Cardiac fibroblast (primary cell): Measurements from ENCODE around the gene MED23.
A peak's percentile ranks its signal among the peaks of the same experiment; 100 is the strongest.

Experiments
- DNase-seq, 2 donors: peaks; one replicate each; pipeline versions ENCODE4 v3.0.0 to v3.0.0-alpha.2; 2010; ENCODE audit warnings: low read depth in 2 of 2
- H3K4me3 ChIP-seq, 2 donors: replicated peaks in 1 of 2; 1 replicate in 1 of 2; 2 replicates in 1 of 2; pipeline ENCODE4 v1.5.1; 2011; ENCODE audit warnings: low read depth in 2 of 2, low read length in 2 of 2, mild to moderate bottlenecking in 2 of 2, moderate library complexity in 1 of 2
- TF ChIP-seq, protein P1 (sequence below): IDR thresholded peaks from one replicate; pipeline ENCODE4 v1.5.1; 2011; ENCODE audit warnings: low read depth, mild to moderate bottlenecking, low read length, inconsistent platforms

The MED23 gene, protein sequence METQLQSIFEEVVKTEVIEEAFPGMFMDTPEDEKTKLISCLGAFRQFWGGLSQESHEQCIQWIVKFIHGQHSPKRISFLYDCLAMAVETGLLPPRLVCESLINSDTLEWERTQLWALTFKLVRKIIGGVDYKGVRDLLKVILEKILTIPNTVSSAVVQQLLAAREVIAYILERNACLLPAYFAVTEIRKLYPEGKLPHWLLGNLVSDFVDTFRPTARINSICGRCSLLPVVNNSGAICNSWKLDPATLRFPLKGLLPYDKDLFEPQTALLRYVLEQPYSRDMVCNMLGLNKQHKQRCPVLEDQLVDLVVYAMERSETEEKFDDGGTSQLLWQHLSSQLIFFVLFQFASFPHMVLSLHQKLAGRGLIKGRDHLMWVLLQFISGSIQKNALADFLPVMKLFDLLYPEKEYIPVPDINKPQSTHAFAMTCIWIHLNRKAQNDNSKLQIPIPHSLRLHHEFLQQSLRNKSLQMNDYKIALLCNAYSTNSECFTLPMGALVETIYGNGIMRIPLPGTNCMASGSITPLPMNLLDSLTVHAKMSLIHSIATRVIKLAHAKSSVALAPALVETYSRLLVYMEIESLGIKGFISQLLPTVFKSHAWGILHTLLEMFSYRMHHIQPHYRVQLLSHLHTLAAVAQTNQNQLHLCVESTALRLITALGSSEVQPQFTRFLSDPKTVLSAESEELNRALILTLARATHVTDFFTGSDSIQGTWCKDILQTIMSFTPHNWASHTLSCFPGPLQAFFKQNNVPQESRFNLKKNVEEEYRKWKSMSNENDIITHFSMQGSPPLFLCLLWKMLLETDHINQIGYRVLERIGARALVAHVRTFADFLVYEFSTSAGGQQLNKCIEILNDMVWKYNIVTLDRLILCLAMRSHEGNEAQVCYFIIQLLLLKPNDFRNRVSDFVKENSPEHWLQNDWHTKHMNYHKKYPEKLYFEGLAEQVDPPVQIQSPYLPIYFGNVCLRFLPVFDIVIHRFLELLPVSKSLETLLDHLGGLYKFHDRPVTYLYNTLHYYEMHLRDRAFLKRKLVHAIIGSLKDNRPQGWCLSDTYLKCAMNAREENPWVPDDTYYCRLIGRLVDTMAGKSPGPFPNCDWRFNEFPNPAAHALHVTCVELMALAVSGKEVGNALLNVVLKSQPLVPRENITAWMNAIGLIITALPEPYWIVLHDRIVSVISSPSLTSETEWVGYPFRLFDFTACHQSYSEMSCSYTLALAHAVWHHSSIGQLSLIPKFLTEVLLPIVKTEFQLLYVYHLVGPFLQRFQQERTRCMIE (N-terminal part only)

DNA sequence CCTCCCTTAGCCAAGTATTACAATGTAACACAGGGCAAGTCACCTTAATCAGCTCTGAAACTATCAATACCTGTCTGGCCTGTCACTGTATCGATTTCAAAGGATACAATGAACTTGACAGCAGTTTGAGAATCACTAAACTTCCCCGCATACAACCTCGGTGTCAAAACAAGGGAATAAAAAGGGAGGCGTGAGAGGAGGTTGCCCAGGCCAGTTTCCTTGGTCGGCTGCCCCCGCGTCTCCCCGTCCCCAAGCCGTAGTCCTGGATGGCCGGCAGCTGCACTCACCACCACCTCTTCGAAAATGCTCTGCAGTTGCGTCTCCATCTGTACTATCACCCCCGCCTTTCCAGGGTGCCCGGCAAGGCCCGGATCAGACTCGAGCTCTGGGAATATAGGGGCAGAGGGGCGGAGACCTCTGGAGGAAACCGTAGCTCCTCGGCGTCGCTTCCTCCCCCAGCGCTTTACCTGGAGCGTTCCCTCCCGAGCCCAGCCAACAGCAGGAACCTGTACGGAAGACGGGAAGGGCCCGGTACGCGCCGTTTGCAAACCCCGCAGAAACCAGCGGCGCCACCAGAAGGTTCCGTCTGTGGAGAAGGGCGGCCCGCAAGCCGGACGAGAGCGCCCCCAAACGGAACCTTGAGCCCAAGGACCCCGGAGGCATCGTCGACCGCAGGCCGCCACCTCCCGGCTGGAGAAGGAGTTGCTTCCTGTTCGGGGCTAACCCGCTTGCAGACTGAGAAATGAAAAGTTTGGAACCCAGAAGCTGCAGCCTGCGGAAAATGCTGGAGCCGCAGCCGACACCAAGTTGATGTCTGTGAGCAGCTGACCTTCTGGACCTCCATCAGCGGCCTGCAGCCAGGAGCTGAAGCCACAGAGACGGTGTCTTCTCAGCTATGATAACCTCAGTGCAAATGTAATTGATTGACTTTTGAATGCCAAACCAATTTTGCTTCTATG, at the start of gene MED23:
Gene MED23 (minus strand): TSS at position 519 of the 959 bp plus-strand sequence. CDS start 193 bp downstream, at position 326.
- H3K4me3 ChIP-seq, result peak within 1 kb of the TSS; percentile 78 to 87
- DNase-seq, result peak; percentile 96 to 97
- TF ChIP-seq, protein P1, sequence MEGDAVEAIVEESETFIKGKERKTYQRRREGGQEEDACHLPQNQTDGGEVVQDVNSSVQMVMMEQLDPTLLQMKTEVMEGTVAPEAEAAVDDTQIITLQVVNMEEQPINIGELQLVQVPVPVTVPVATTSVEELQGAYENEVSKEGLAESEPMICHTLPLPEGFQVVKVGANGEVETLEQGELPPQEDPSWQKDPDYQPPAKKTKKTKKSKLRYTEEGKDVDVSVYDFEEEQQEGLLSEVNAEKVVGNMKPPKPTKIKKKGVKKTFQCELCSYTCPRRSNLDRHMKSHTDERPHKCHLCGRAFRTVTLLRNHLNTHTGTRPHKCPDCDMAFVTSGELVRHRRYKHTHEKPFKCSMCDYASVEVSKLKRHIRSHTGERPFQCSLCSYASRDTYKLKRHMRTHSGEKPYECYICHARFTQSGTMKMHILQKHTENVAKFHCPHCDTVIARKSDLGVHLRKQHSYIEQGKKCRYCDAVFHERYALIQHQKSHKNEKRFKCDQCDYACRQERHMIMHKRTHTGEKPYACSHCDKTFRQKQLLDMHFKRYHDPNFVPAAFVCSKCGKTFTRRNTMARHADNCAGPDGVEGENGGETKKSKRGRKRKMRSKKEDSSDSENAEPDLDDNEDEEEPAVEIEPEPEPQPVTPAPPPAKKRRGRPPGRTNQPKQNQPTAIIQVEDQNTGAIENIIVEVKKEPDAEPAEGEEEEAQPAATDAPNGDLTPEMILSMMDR, result peak; percentile 99

DNA sequence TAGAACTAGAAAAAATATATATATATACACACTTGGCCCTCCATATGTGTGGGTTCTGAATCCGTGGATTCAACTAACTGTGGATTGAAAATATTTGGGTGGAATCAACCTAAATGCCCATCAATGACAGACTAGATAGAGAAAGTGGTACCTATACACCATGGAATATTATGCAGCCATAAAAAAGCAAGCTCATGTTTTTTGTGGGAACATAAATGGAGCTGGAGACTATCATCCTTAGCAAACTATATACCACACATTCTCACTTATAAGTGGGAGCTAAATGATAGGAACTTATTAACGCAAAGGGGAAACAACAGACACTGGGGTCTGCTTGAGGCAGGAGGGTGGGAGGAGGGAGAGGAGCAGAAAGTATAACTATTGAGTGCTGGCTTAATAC, 45.1 kb upstream of the MED23 start:
- DNase-seq, result no peak
- TF ChIP-seq, protein P1, result no peak
- H3K4me3 ChIP-seq, result no peak overlapping the region

- no peak overlapping the region for H3K4me3 ChIP-seq
These were observed 41.8 kb upstream of the MED23 start for GRCh38 chr6:131669891-131670290.

DNA sequence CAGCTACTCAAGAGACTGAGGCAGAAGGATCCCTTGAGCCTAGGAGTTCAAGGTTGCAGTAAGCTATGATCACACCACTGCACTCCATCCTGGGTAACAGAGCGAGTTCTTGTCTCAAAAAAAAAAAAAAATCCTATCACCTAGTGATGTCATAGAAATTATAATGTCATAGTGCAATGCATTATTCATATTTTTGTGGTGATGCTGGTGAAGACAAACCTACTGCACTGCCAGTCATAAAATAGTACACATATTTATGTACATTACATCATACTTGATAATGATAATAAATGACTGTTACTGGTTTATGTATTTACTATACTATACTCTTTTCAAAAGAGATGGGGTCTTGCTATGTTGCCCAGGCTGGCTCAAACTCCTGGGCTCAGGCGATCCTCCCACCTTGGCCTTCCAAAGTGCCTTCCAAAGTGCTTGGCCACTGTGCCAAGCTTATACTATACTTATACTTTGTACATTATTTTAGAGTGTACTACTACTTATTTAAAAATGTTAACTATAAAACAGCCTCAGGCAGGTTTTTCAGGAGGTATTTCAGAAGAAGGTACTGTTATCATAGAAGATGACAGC, 35.6 kb upstream of the MED23 start:
- no peak overlapping the region for H3K4me3 ChIP-seq
- no peak for DNase-seq
- TF ChIP-seq, protein P1, result no peak

More at GRCh38 chr6:131669891-131670290, 41.8 kb upstream of the MED23 start:
- TF ChIP-seq, protein P1, result no peak
- DNase-seq, result peak; percentile 11 to 37

DNA sequence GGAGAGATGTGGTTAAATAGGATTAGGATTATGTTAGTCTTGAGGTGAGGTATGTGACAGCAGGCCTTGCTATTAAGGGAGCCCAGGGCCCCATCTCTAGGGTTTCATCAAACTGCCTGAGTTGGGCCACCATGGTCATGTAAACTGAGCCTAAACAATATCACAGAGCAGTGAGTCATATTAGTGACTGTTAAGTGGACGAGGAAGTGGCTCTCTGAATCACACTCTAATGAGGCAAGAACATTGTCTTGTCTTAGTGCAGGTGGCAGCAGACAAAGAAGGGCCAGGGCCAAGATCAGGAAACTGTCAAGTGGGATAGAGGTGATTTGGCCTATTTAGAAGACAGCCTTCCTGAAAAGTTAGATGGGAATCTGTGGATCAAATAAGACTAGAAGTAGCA, 32.2 kb upstream of the MED23 start:
- H3K4me3 ChIP-seq, result no peak overlapping the region
- TF ChIP-seq, protein P1, result no peak
- peak in 1 of 2 donors; percentile 67 for DNase-seq
